Measurements from ENCODE around the gene TREML1.

The TREML1 gene

DNA sequence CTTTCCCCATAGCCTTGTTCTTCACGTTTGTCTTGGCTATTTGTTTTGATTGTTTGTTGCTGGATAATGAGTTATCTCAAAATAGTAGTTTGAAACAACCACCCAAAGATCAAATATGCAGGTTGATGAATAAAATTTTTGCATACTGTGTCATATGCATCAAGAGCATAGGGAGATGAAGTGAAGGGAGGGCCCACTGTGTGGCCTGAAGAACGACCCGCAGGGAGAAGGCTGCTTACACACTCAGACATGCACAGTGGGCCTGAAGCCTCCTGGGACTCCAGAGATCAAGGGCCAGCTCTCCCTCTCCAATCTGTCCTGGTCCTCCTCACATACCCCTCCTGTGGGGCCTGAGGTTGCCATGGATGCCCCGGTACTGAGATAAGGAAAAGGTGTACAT, 25.0 kb upstream of the TREML1 start:
- no peak for DNase-seq (ENCODE audit: low read depth in 3 of 3, low spot score in 1 of 3)

DNA sequence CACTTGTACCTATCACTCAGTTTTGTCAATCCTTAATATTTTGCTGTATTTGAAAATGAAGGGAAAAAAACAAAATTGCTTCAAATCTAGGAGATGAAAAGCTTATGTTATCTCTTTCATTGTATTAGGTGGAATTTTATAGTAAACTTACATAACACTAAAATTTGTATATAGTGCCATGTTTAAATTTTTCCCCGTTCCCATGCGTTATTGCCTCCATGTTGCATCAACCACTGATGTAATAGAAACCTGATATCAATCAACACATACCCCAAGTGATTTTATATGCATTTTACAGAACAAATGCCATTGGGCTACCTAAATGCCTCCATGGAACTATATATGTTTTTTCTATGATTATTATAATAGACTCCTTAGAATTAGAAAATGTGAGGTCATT, 23.5 kb upstream of the TREML1 start:
- DNase-seq (ENCODE audit: low read depth in 3 of 3, low spot score in 1 of 3): no peak

DNA sequence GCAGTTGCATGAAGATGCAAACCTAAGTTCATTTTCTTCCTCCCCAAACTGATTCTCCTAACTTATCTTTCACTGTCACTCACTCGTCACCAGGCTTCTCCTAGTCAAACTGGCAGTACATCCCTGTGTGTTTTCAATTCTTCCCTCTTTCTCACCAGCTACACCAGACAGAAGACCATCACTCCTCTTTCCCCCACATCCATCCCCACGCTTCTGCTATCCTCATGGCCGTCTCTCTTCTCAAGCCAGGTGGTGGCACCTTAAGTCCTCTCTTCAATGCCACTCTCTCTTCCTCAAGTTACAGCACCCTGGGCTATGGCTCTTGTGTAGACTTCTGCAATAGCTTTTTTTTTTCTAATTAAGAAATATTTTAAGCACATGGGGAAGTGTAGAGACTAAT, 23.1 kb upstream of the TREML1 start:
- no peak for DNase-seq (ENCODE audit: low read depth in 3 of 3, low spot score in 1 of 3)

DNA sequence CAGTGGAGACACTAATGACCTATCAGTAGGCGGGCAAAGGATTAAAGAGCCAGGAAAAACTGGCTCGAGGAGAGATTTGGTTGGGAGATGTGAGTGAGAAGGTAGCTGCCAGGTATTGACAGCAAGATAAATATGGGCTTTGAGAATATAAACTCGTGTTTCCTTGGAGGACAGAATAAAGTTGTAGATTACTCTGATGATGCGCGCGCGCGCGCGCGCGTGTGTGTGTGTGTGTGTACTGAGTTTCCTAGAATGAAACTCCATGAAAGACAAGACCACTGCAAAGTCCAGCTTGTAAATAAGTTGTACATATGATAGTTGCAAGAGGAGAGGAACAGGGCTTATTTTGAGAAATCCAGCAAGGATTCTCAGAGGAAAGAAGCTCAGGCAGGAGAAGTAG, 22.0 kb upstream of the TREML1 start:
- DNase-seq (ENCODE audit: low read depth in 3 of 3, low spot score in 1 of 3): no peak

DNA sequence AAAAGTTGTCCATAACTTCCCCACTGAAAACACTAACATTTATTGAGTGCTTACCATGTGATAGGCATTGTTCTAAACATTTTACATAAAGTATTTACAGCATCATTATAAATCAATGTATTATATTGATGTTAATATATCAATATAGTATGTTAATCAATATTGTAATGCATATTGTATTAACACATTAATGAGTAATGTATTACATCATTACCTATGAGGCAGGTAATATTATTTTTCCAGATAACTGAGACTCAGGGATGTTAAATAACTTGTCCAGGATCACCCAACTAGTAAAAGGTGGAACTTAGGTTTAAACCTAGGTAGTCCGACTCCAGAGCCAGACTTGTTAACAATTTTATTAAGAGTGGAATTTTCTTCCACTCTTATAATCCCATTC, 20.9 kb upstream of the TREML1 start:
- DNase-seq (ENCODE audit: low read depth in 3 of 3, low spot score in 1 of 3): no peak

DNA sequence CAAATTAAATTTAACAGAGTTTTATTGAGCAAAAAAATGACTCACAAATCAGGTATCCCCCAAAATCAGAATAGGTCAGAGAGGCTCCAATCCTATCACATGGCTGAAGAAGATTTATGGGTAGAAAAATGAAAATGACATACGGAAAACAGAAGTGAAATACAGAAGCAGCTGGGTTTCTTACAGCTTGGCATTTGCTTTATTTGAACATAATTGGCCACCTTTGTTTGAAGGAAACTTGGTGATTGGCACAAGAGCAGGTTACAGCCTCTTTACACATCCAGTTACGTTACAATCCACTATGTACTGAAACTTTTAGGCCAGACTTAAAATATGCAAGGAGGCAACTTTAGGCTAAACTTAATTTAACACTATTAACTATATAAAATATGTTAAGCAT, 20.5 kb upstream of the TREML1 start:
- no peak for DNase-seq (ENCODE audit: low read depth in 3 of 3, low spot score in 1 of 3)

DNA sequence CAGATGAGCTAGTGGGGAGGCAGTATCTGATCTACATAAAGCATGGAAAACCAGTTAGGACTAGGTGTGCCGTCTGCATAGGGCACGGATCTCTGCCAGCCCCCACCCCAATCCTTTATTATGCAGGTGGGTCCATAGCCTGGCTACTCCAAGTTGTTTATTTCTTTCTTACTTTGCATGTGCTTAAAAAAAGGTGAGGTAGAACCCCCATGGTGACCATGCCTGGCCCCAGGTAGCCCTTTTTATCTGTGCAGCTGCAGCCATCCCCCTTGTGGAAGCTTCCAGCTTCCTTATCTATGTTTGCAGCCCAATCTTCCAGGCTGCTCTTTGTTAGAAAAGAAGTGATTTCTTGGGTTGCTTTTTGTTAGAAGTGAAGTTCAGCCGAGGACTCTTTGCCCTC, 17.8 kb upstream of the TREML1 start:
- no peak for DNase-seq (ENCODE audit: low read depth in 3 of 3, low spot score in 1 of 3)

DNA sequence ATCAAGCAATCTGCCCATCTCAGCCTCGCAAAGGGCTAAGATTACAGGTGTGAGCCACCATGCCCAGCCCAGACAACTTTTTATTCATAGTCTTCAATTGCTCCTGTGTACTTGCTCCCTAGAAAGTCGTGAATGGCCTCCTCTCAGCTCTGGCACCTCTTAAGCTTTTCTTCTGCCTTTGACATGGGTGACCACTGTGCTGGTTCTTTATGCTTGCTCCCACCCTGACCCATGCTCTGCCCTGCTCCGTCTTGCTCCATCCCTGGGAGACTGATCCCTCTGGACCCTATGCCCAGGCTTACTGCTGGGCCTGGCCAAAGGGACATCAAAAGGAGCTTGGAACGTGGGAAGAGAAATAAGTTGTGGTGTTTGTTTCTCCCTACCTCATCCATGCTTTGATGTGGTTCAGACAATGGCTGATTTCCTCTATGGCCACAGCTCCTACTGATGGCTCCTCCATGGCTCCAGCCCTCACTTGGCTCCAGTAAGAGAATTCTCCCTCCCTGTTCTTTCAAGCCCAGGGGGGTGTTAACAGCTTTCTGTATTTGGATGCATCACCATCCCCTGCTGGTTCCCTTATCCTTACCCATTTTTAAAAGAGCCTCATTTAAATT, 16.5 kb upstream of the TREML1 start:
- no peak for DNase-seq (ENCODE audit: low read depth in 3 of 3, low spot score in 1 of 3)

DNA sequence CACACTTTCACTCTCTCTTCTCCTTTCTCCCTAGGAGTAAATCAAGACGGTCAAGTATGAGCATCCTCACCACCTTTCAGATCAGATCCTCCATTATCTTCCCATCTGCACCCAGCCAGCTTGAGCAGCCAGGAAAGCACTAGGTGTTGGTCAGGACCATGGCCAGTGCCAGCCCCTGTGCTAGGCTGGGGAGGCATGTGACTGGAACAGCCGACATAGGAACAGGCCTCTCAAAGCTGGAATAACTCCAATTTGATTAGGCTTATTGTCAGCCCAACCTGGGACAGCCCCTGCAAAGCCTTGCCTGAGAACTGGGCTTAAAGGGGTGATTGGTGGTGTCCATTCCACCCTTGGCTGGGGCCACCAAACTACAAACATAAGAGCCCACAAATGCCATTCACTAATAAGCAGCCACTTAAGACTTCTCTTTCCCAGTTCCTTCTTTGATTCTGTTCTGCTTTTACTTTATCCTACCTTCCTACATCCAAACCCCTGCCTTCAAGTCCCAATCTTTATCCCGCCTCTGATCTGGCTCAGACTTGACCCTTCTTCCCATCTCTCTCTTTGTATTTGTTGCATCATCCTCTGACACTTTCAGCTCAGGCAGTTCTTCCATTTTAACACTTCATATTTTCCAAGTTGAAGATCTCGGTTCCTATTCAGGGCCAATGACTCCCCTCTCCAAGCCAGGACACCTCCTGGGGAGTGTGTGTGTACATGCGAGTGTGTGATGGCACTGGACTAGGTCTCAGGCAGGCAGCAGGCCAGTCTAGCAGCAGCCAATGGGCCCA, 13.2 kb upstream of the TREML1 start:
- no peak for DNase-seq (ENCODE audit: low read depth in 3 of 3, low spot score in 1 of 3)

DNA sequence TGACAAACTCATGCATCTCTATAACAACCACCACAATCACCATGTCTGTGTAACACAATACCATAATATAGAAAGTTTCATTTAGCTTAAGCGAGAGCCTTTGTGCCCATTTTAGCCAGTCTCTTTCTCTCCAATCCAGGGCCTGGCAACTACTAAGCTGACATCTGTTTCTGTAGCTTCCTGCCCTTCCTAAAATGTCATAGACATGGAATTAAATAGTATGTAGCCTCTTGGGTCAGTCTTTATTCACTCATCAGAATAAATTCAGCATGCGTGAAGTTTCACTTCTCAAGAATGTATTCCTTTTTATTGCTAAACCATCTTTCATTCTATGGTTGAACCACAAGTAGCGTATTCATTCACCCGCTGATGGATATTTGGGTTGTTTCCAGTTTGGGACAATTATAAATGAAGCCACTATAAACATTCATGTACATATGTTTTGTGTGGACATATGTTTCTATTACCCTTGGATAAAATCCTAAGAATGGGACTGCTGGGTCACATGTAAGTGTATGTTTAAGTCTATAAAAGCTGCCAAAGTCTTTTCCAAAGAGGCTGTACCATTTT, 10.5 kb upstream of the TREML1 start:
- no peak for DNase-seq (ENCODE audit: low read depth in 3 of 3, low spot score in 1 of 3)

DNA sequence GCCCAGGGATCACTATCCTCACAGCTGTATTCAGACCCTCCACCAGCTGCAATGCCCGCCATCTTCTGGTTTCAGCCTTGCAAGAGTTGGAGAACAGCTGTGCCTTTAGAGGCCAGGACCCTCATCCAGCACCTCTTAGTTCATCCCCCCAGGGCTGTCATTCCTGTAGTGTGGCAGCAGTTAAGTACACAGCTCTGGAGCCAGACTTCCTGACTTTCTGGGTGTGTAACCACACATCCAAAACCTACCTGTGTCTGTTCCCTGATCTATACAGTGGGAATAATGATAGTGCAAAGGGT, 9.2 kb upstream of the TREML1 start:
- no peak for DNase-seq (ENCODE audit: low read depth in 3 of 3, low spot score in 1 of 3)

DNA sequence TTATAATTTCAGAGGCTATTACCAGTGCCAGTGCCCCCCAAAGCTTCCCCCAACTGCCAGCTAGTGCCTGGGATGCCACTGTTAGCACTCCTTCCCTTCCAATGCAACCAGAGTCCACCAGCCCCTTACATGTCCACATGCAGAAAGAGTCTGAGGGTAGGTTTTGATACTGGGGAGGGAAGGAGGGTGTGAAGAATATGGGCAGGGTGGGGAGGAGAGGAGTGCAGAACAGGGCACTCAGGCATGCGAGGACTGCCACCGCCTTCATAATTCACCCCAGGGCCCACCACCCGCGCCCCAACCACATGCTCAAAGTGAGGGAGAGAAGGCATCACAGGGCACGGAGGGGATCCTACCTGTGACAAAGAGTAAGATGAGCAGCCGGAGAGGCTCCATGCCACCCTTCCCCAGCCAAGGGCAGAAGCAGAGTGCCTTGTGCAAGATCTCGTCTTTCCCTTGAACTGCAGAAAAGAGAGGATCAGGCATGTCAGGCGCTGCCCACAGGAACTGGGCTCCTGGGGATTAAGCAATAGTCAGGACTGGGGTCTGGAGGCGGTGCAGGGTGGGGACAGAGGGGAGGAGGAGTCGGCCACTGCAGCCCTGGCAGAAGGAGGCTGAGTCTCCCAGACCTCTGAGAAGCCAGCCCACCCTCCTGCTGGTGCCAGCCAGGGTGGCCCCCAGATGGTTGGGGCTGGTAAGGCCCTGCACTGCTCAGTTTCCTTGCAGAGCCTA, 8.7 kb upstream of the TREML1 start, which contains the start of gene TREM2:
Gene TREM2 (minus strand): TSS at position 430 of the 732 bp plus-strand sequence. CDS start 34 bp downstream, at position 396.
- no peak for DNase-seq (ENCODE audit: low read depth in 3 of 3, low spot score in 1 of 3)

DNA sequence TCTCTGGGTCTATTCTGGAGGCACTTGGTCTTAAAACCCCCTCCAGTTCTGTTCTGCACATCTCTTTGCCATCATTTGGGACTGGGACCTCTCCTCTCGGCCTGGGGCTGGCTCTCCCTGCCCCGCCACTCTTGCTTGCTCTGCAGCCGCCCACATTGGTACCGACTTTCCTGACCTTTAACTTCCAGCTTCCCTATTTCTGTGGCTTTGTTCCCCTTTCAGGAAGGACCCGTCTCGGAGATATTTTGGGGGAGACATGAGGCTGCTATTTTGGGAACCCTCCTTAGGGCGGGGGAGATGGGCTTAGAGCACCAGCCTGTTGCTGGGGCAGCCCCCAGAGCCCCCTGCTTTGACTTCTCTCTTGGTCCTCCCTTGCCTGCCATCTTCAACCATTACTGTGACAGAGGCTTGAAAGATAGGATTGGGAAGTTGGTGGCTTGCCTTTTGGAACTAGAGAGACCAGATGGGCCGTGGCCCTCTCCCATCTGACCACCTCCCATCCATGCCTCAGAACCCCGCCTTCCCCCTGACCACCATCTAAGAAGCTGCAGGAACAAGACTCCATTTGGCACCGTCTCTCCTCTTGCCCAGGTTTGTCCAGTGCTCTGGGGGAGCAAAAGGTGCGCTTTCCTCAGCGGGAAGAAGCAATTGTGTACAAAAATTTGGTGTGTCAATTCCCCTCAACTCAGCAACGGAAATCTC, 7.9 kb upstream of the TREML1 start:
- no peak for DNase-seq (ENCODE audit: low read depth in 3 of 3, low spot score in 1 of 3)

DNA sequence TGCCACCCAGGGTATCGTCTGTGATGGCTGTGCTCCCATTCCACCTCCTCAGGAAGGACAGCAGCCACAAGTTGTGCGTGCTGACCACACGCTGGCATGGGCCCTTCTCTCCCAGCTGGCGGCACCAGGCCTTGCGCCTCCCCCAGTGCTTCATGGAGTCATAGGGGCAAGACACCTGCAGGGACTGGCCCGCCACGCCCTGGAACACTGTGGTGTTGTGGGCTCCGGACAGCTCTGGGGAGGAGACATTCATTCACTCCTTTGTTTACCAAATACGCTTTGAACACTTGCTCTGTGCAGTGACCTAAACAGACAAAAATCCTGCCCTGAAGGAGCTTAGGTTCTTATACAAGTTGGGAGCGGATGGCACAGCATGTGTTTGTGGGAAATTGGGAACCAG, 7.2 kb upstream of the TREML1 start:
- no peak for DNase-seq (ENCODE audit: low read depth in 3 of 3, low spot score in 1 of 3)

DNA sequence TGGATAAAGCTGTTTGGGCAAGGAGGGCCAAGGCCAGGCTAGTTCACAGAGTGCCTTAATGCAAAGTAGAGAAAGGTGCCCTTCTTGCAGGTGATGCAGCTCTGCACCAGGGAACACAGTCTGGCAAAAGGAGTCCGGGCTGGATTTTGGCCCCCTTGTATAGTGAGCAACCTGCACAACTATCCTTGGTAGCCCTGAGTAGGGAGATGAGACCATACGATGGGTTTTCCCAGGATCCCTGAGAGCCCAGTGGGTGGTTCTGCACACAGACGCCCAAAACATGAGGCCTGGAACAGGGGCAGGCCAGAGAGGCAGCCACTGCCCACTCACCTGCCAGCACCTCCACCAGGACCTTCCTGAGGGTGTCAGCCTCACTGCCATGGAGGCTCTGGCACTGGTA, 6.8 kb upstream of the TREML1 start:
- no peak for DNase-seq (ENCODE audit: low read depth in 3 of 3, low spot score in 1 of 3)

DNA sequence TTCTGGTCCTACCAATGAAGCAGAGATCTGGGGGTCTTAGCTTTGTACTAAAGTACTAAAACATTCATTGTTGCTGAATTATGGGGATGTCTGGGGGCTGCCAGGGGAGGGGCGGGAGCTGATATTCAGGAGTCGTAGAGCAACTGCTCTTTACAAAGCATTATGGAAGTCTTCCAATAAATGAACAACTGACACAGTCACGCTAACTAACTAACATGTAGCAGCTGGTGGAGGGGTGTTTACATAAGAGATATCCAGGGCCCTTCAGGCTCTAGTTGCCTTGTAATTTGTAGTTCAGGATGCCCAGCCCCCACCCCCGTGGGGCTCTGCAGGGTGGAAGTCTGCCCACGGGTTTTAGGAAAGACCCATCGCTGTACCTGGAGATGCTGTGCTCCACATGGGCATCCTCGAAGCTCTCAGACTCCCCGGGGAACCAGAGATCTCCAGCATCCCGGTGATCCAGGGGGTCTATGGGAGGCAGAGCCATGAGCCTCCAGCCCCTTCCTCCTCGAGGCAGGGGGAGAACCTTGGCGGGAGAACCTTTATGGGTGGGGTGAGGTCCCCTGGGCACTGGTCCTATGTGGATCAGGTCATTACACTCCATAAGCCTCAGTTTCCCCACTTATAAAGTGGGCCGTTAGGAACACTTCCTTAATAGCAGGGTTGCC, 5.4 kb upstream of the TREML1 start:
- DNase-seq (ENCODE audit: low read depth in 3 of 3, low spot score in 1 of 3): no peak

DNA sequence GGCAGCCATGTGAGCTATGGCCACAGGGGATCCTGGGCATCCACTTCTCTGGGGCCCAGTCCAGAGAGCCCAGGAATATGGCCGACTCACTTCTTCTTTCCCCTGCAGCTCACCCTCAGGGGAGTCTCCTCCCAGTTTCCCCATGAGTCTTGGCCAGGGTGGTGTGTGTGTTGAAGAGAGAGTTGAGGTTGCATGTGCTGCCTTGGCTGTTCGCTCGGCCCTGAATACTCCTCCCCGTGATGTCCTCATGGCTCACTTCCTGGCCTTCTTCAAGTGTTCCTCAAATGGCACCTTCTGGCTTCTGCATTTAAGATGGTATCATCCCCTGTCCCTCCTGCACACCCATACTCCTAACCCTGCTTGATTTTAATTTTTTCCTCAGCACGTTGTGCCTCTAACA, 3.2 kb upstream of the TREML1 start:
- DNase-seq (ENCODE audit: low read depth in 3 of 3, low spot score in 1 of 3): no peak

DNA sequence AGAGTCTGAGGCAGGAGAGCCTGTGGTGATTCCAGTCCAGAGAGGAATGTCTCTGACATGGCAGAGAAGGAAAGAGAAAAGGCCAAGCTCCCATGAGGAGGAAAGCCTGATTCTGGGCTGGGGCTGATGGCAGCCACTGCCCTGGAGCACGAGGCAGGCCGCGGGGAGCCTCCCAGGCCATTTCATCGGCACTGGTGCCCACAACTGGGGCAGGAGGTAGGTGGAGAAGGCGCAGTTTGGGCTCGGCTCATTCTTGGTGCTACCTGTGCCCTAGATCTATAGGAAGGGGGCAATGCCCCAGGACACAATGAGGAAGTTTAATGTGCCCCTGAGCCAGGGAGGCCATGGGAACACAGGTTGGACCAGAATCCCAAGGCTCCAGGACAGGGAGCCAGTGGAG, 2.6 kb upstream of the TREML1 start:
- no peak for DNase-seq (ENCODE audit: low read depth in 3 of 3, low spot score in 1 of 3)

DNA sequence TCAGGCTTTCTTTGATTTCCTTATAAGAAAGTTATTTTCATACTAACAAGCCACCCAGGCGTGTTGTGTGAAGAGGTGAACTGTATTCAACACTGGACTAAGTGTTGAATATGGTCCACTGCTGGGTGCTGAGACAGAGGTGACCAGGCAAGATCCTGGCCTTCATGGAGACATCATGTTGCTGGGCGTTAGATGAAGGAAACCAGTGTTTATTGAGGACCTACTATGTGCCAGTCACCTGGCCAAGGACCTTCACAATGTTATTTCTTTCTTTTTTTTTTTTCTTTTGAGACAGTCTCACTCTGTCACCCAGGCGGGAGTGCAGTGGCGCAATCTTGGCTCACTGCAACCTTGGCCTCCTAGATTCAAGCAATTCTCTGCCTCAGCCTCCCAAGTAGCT, 1.9 kb upstream of the TREML1 start:
- no peak for DNase-seq (ENCODE audit: low read depth in 3 of 3, low spot score in 1 of 3)

DNA sequence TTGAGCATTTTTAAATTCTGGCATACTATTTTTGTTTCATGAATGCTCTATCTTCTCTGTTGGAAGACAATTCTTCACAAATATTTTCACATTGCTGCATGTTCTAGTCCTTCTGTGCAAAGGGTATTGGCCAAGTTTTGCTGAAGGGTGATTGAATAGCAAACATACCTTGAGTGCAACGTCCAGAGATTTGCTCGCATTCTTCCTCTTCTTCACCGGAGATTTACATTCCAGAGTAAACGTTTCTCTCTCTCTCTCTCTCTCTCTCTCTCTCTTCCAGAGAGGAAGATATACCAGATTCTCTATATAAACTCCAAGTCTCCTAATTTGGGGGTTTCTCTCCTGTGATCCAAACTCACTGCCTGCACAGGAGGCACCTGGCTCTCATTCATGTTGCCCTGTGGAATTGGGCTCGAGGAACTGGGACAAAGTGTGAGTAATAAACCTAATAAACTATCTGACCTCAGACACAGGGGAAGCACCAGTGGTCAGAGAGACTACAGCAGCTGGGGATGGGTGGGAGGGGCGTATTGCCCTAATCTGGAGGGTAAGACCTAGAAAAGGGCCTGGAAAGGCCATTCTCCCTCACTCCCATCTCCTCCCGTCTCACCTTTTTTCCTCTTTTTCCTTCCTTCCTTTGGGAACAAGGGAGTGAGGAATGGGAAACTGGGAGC, 1.1 kb upstream of the TREML1 start:
- no peak for DNase-seq (ENCODE audit: low read depth in 3 of 3, low spot score in 1 of 3)

Measured in stimulated activated CD4-positive, alpha-beta T cell treated with anti-CD3 and anti-CD28 coated beads, TNF-alpha, amount 100 ng/mL, for 1 hour (primary cell).